SJCRH30 (cell line): Measurements from ENCODE around the gene SPTBN1. TPM values are rescaled to one million over a fixed set of nuclear protein-coding genes. Genes with fewer than 3 reads are reported as not detected.
A peak's percentile ranks its signal among the peaks of the same experiment; 100 is the strongest.

Source experiments
- DNase-seq, 2 experiments: peaks; one replicate each; pipeline ENCODE4 v3.0.0-alpha.2; 2015 to 2020
- H3K27ac ChIP-seq: fragments of 250-450 bp; sonication (Bioruptor Pico); 2 replicates; pipeline ENCODE4 v1.5.1; 2020; ENCODE audit warnings: mild to moderate bottlenecking, moderate library complexity
- H3K27me3 ChIP-seq: fragments of 250-450 bp; sonication (Bioruptor Pico); 2 replicates; pipeline ENCODE4 v1.5.1; 2020; ENCODE audit warnings: mild to moderate bottlenecking, moderate library complexity
- H3K36me3 ChIP-seq: fragments of 250-450 bp; sonication (Bioruptor Pico); 2 replicates; pipeline ENCODE4 v1.5.1; 2020; ENCODE audit warnings: mild to moderate bottlenecking, moderate library complexity
- H3K4me1 ChIP-seq: fragments of 250-450 bp; sonication (Bioruptor Pico); 2 replicates; pipeline ENCODE4 v1.5.1; 2020; ENCODE audit warnings: mild to moderate bottlenecking, moderate library complexity
- H3K4me3 ChIP-seq: fragments of 250-450 bp; sonication (Bioruptor Pico); 2 replicates; pipeline ENCODE4 v1.5.1; 2020; ENCODE audit warnings: mild to moderate bottlenecking, moderate library complexity
- H3K9me3 ChIP-seq: fragments of 250-450 bp; sonication (Bioruptor Pico); replicated peaks from 2 replicates; pipeline ENCODE4 v1.5.1; 2020; ENCODE audit warnings: mild to moderate bottlenecking, moderate library complexity
- total RNA-seq: library from RNA; depleted of rRNA; stranded (reverse); fragments of >200 nt; shearing (Covaris generic); gene quantifications from 2 replicates; pipeline ENCODE4 v1.2.3, GENCODE V29; 2014

The SPTBN1 gene
- total RNA-seq, 1 experiment from 2014 or later: 260 TPM

GRCh38 chr2:54559593-54560145, 103.5 kb downstream of the SPTBN1 start:
- no peak for DNase-seq

GRCh38 chr2:54560146-54560881, 104.2 kb downstream of the SPTBN1 start:
- Histone ChIP-seq H3K4me1 (no peaks in the 10 kb centered on the region), H3K9me3 (no peaks in the 10 kb centered on the region), H3K36me3 (peaks cover 17% of the 10 kb centered on the region; the same call in 1 of the 2 replicates), H3K27me3 (no peaks in the 10 kb centered on the region), H3K4me3 (no peak overlapping the region), H3K27ac (no peak overlapping the region)
- no peak for DNase-seq

More at GRCh38 chr2:54559593-54560145, 103.5 kb downstream of the SPTBN1 start:
- no peaks in the 10 kb centered on the region for H3K4me1 ChIP-seq
- H3K9me3 ChIP-seq: no peaks in the 10 kb centered on the region
- no peaks in the 10 kb centered on the region for H3K27me3 ChIP-seq
- no peak overlapping the region for H3K4me3 ChIP-seq
- peaks cover 17% of the 10 kb centered on the region; the same call in 1 of the 2 replicates for H3K36me3 ChIP-seq
- no peak overlapping the region for H3K27ac ChIP-seq

GRCh38 chr2:54561010-54561409, 104.9 kb downstream of the SPTBN1 start:
- H3K9me3 ChIP-seq: no peaks in the 10 kb centered on the region
- DNase-seq: no peak
- H3K4me1 ChIP-seq: no peaks in the 10 kb centered on the region
- peaks cover 17% of the 10 kb centered on the region; the same call in 1 of the 2 replicates for H3K36me3 ChIP-seq
- H3K4me3 ChIP-seq: no peak overlapping the region
- no peak overlapping the region for H3K27ac ChIP-seq
- no peaks in the 10 kb centered on the region for H3K27me3 ChIP-seq

GRCh38 chr2:54564439-54564838, 108.3 kb downstream of the SPTBN1 start:
- Histone ChIP-seq H3K4me3 (no peak overlapping the region), H3K36me3 (0 out of 2 replicates have a peak, but pooled peaks cover 4% of the 10 kb centered on the region), H3K27ac (no peak overlapping the region), H3K9me3 (no peaks in the 10 kb centered on the region), H3K27me3 (no peaks in the 10 kb centered on the region), H3K4me1 (no peaks in the 10 kb centered on the region)
- no peak for DNase-seq

- DNase-seq: no peak
- H3K27ac ChIP-seq: no peak overlapping the region
- no peaks in the 10 kb centered on the region for H3K9me3 ChIP-seq
- H3K27me3 ChIP-seq: no peaks in the 10 kb centered on the region
- H3K4me3 ChIP-seq: no peak overlapping the region
- no peaks in the 10 kb centered on the region for H3K36me3 ChIP-seq
- H3K4me1 ChIP-seq: no peaks in the 10 kb centered on the region
These were observed 109.4 kb downstream of the SPTBN1 start for GRCh38 chr2:54565551-54565950.

GRCh38 chr2:54566896-54567295, 110.8 kb downstream of the SPTBN1 start:
- Histone ChIP-seq H3K4me3 (no peak overlapping the region), H3K4me1 (peaks cover 4% of the 10 kb centered on the region), H3K9me3 (no peaks in the 10 kb centered on the region), H3K27me3 (no peaks in the 10 kb centered on the region), H3K36me3 (no peaks in the 10 kb centered on the region), H3K27ac (no peak overlapping the region)
- no peak for DNase-seq

- H3K9me3 ChIP-seq: no peaks in the 10 kb centered on the region
- DNase-seq: no peak
- H3K4me3 ChIP-seq: no peak overlapping the region
- H3K36me3 ChIP-seq: no peaks in the 10 kb centered on the region
- H3K4me1 ChIP-seq: peaks cover 23% of the 10 kb centered on the region
- H3K27me3 ChIP-seq: no peaks in the 10 kb centered on the region
- no peak overlapping the region for H3K27ac ChIP-seq
These were observed 112.8 kb downstream of the SPTBN1 start for GRCh38 chr2:54568876-54569321.

GRCh38 chr2:54569745-54570301, 113.7 kb downstream of the SPTBN1 start:
- Histone ChIP-seq H3K27me3 (no peaks in the 10 kb centered on the region), H3K9me3 (no peaks in the 10 kb centered on the region), H3K4me1 (peaks cover 23% of the 10 kb centered on the region), H3K27ac (no peak overlapping the region), H3K36me3 (no peaks in the 10 kb centered on the region), H3K4me3 (no peak overlapping the region)
- no peak for DNase-seq

- DNase-seq: no peak
- no peak overlapping the region for H3K4me3 ChIP-seq
- no peak overlapping the region for H3K27ac ChIP-seq
- H3K4me1 ChIP-seq: peaks cover 23% of the 10 kb centered on the region
- H3K27me3 ChIP-seq: no peaks in the 10 kb centered on the region
- peaks cover 5% of the 10 kb centered on the region; the same call in 1 of the 2 replicates for H3K36me3 ChIP-seq
- no peaks in the 10 kb centered on the region for H3K9me3 ChIP-seq
These were observed 114.3 kb downstream of the SPTBN1 start for GRCh38 chr2:54570321-54570855.

- Histone ChIP-seq H3K27ac (no peak overlapping the region), H3K4me3 (no peak overlapping the region), H3K27me3 (no peaks in the 10 kb centered on the region), H3K36me3 (peaks cover 7% of the 10 kb centered on the region; the same call in 1 of the 2 replicates), H3K4me1 (peaks cover 26% of the 10 kb centered on the region), H3K9me3 (no peaks in the 10 kb centered on the region)
- DNase-seq: peak in 1 of 2 experiments; percentile 27
These were observed 115.0 kb downstream of the SPTBN1 start for GRCh38 chr2:54570925-54571694.

- Histone ChIP-seq H3K27me3 (no peaks in the 10 kb centered on the region), H3K27ac (peak overlapping the region; percentile 4; the same call in 1 of the 2 replicates), H3K4me3 (no peak overlapping the region), H3K9me3 (no peaks in the 10 kb centered on the region), H3K4me1 (peaks cover 26% of the 10 kb centered on the region), H3K36me3 (peaks cover 10% of the 10 kb centered on the region; the same call in 1 of the 2 replicates)
- no peak for DNase-seq
These were observed 116.1 kb downstream of the SPTBN1 start for GRCh38 chr2:54572262-54572635.

- Histone ChIP-seq H3K9me3 (no peaks in the 10 kb centered on the region), H3K27me3 (no peaks in the 10 kb centered on the region), H3K36me3 (peaks cover 10% of the 10 kb centered on the region; the same call in 1 of the 2 replicates), H3K27ac (peak overlapping the region; percentile 4; the same call in 1 of the 2 replicates), H3K4me1 (peaks cover 26% of the 10 kb centered on the region), H3K4me3 (no peak overlapping the region)
- no peak for DNase-seq
These were observed 116.8 kb downstream of the SPTBN1 start for GRCh38 chr2:54572636-54573536.

- peaks cover 29% of the 10 kb centered on the region for H3K4me1 ChIP-seq
- H3K27ac ChIP-seq: no peak overlapping the region
These were observed 117.4 kb downstream of the SPTBN1 start for GRCh38 chr2:54573537-54573919.

More at GRCh38 chr2:54573537-54573919, 117.4 kb downstream of the SPTBN1 start:
- Histone ChIP-seq H3K9me3 (no peaks in the 10 kb centered on the region), H3K4me3 (no peak overlapping the region), H3K27me3 (no peaks in the 10 kb centered on the region), H3K36me3 (peaks cover 10% of the 10 kb centered on the region; the same call in 1 of the 2 replicates)
- DNase-seq: no peak
